ENCODE results near the gene APOL6.

DNA sequence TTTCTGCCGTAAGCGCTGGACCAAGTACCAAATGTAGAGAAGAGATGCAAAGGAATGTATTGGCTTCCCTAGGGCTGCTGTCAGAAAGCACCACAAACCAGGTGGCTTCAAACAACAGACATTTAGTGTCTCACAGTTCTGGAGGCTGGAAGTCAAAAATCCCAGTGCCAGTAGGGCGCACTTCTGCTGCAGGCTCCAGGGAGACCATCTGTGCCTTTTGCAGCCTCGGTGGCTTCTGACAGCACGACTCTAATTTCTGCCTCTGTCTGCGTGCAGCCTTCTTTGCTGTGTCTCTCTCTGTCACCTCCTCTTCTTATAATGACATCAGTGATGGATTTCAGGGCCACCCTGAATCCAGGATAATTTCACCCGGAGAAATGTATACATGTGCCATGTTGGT lies 2.8 kb downstream of the APOL6 start:
- TF ChIP-seq, protein P1, sequence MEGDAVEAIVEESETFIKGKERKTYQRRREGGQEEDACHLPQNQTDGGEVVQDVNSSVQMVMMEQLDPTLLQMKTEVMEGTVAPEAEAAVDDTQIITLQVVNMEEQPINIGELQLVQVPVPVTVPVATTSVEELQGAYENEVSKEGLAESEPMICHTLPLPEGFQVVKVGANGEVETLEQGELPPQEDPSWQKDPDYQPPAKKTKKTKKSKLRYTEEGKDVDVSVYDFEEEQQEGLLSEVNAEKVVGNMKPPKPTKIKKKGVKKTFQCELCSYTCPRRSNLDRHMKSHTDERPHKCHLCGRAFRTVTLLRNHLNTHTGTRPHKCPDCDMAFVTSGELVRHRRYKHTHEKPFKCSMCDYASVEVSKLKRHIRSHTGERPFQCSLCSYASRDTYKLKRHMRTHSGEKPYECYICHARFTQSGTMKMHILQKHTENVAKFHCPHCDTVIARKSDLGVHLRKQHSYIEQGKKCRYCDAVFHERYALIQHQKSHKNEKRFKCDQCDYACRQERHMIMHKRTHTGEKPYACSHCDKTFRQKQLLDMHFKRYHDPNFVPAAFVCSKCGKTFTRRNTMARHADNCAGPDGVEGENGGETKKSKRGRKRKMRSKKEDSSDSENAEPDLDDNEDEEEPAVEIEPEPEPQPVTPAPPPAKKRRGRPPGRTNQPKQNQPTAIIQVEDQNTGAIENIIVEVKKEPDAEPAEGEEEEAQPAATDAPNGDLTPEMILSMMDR (IDR thresholded peaks at IDR 0.05) = no peak
- TF ChIP-seq POLR2A (IDR thresholded peaks at IDR 0.05) (no peak), EP300 (IDR thresholded peaks at IDR 0.05) (no peak)

Measured in suprapubic skin (tissue), 3 donors.